Fibroblast of peridontal ligament (primary cell): Measurements from ENCODE around the gene GNAT2.
"Not testable (repeated sequence)": the region's sequence is repeated elsewhere in the genome, so short reads cannot be mapped to it uniquely, and the experiment has no call there.

Experiments
- DNase-seq: peaks from one replicate; pipeline ENCODE4 v3.0.0-alpha.2; 2010; ENCODE audit errors: extremely low read depth

The GNAT2 gene

GRCh38 chr1:109619576-109620400 lies at the start of gene GNAT2, which contains the start of gene AMPD2:
Gene GNAT2, minus strand, starts transcription at chr1:109619616. Its CDS starts 6,746 bp downstream, at chr1:109612870.
Gene AMPD2, plus strand, starts transcription at chr1:109619837. Its CDS starts 1,339 bp downstream, at chr1:109621176.
- DNase-seq, result peak; percentile 84

DNA sequence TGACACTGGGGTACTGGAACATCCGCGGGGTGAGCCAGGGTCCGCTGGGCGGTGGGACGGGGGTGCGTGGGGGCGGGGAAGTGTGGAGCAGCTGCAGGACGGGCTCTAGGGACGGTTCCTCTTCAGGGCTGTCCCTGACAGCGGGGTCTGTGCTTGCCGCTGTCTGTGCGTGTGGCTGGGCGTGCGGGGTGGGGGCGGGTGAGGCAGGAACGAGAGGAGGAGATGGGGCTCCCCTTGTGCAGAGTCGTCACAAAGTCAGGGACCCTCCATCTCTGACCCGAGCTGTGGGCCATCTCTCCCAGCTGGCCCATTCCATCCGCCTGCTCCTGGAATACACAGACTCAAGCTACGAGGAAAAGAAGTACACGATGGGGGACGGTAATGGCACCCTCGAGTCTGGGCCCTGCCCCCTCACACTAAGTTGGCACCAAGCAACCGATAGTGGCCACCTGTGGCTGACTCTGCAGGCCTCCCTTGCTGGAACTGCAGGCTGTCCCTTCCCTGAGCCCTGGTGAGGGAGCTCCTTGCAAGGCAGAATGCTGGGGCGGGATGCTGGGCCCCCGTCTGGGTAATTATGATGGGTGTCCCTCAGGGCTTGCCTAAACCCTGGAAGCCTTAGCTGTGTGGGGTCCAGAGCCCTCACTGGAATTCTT lies 48.8 kb upstream of the GNAT2 start:
- no peak for DNase-seq

GRCh38 chr1:109667452-109668122 lies 48.2 kb upstream of the GNAT2 start, which contains the start of gene GSTM2:
Gene GSTM2, plus strand, starts transcription at chr1:109668057. Its CDS starts 59 bp downstream, at chr1:109668116.
- DNase-seq, result peak; percentile 76

GRCh38 chr1:109664671-109665070 lies 45.3 kb upstream of the GNAT2 start:
- DNase-seq, result no peak

- no peak for DNase-seq
These were observed 42.0 kb upstream of the GNAT2 start for GRCh38 chr1:109661391-109661790.

DNA sequence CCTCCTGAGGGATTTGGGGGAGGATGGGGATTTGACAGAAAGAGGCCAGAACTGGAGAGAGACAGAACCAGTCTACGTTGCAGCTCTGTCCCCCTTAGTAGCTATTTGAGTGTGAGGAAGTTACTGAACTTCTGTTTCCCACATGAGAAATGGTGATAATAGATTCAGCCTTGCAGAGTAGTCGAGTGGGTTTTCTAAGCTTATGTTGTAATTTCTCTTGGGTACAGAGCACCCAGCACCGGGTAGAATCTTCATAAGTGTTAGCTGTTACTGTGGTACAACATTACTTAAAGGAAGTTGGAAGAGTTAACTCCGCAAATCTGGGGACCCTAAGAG lies 41.2 kb upstream of the GNAT2 start:
- not testable (repeated sequence) for DNase-seq

- no peak for DNase-seq
These were observed 40.7 kb upstream of the GNAT2 start for GRCh38 chr1:109659997-109660690.

- DNase-seq, result no peak
These were observed 39.7 kb upstream of the GNAT2 start for GRCh38 chr1:109659145-109659544.

DNA sequence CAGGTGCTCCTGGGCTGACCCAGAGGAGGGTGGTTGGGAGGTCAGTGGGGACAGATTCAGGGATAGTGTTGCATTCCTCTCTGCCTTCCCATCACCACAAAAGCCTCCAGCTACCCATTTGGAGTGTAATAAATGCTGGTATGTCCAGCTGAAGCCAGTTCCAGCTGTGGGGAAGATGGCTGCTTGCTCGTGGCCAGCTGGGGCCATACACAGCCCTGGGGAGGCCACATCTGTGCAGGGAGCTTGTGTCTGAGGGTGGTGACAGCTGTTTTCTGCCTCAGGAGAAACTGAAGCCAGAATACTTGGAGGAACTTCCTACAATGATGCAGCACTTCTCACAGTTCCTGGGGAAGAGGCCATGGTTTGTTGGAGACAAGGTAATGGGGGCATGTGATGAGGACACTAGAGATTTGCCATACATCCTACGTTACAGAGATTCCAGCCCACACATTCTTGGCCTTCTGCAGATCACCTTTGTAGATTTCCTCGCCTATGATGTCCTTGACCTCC lies 39.2 kb upstream of the GNAT2 start:
- DNase-seq, result no peak

- no peak for DNase-seq
These were observed 38.6 kb upstream of the GNAT2 start for GRCh38 chr1:109657970-109658369.

- DNase-seq, result no peak
These were observed 38.0 kb upstream of the GNAT2 start for GRCh38 chr1:109657395-109657794.

DNA sequence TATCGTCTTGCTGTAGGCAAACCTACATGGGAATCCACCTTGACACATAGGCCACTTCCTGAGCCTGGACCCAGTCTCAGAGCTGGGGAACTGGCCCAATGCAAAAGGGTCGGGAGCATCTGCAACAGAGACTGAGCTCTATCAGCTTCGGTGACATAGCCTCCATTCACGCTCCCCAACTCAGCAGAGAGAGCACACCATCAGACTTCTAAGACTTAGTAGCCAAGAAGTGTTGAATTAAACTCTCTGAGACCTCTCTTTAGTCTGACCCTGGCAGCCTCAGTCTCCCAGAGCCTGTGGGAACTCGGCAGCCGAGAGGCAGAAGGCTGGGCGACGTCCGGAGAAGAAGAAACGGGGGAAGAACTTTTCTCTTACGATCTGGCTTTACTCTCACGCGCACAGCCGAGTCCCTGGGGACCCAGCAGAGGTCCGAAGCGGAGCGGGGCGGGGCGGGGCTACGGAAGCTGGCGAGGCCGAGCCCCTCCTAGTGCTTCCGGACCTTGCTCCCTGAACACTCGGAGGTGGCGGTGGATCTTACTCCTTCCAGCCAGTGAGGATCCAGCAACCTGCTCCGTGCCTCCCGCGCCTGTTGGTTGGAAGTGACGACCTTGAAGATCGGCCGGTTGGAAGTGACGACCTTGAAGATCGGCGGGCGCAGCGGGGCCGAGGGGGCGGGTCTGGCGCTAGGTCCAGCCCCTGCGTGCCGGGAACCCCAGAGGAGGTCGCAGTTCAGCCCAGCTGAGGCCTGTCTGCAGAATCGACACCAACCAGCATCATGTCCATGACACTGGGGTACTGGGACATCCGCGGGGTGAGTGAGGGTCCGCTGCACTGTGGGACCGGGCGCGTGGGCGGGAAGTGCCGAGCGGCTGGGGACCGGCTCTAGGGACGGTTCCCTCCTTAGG lies 36.5 kb upstream of the GNAT2 start, which contains the start of gene GSTM4:
GSTM4 (plus strand) TSS at position 485 of the 905 bp plus-strand sequence; CDS start at position 776, 291 bp downstream.
- DNase-seq, result peak; percentile 76

GRCh38 chr1:109654519-109654918 lies 35.1 kb upstream of the GNAT2 start:
- no peak for DNase-seq

- DNase-seq, result no peak
These were observed 33.9 kb upstream of the GNAT2 start for GRCh38 chr1:109653306-109653705.

DNA sequence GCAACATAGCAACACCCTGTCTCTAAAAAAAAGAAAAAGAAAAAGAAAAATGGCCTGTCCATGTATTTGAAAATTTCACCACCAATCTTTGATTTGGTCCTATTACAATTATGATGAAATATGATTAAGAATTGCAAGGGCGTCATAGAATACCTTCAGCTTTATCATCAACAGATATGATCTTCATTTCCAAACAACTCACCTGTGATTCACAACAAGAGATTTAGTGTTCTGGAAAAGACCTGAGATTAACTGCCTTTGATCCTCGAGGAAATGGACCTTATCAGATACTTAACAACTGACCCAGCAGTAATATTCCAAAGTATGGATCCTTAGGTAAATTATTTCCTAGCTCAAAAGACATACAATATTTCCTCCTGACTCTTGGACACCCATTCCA lies 33.0 kb upstream of the GNAT2 start:
- no peak for DNase-seq

DNA sequence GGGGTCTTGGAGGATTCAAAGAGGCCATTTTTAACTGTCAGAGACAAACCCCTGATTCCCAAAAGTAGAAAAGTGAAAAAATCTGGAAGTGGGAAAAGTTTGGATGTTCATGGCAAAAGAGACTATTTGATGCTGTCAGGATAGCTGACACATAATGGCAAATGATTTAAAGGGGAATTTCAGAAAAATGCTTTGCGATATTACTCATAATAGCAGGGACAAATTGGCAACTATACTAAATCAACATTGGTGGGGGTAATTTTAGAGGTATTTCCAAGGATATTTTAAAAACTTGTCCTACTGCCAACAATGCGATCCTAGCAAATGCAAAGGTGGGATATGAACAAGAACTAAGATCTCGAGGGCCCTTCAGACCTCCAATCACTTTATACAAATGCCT lies 31.2 kb upstream of the GNAT2 start:
- DNase-seq, result no peak

DNA sequence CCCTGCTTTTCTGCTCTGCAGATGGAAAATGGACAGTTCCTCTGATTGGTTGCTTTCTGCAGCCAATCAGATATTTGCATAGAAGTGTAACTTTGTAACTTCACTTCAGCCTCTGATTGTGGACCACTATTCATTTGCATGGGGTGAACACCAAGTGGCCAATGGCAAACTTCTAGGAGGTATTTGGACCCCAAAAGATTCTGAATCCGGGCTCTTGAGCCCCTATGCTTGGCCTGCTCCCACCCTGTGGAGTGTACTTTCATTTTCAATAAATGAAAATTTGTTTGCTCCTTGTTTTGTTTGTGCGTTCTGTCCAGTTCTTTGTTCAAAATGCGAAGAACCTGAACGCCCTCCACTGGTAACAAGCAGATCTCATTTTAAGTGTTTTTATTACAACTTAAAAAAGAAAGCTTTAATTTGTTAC lies 30.1 kb upstream of the GNAT2 start:
- DNase-seq, result peak; percentile 84

DNA sequence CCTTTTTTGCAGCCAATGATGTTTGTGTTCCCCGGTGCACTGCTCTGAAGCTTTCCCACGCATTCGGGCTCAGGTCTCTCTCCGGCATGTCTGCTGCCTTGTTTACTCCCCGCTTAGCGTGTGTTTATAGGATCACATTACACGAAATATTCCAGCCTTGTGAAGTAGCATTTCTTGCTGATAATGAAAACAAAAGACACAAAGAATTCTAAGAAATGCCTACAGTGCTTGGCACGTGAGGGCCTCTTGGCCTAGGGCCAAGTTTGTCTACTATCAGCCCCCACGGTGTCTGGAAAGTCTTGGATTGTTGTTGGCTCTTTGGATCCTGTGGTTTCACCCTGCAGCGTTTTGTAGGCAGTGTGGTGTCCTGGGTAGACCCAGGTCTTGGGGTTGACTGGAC lies 25.3 kb upstream of the GNAT2 start:
- peak; percentile 52 for DNase-seq

GRCh38 chr1:109643385-109644230 lies 24.2 kb upstream of the GNAT2 start:
- peak; percentile 47 for DNase-seq

DNA sequence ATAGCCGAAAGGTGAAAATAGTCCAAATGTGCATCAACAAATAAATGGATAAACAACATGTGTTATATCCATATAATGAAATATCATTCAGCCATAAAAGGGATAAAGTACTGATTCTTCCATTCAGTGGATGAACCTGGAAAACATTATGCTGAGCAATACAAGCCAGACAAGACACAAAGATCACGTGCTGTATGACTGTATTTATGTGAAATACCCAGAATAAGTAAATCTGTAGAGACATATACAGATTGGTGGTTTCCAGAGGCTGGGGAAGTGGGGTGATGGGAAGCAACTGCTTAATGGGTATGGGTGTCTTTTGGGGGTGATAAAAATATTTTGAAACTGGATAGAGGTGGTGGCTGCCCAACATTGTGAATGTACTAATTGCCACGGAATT lies 23.2 kb upstream of the GNAT2 start:
- DNase-seq, result peak; percentile 71
